Karpas-422 (cell line): ENCODE data around the gene PPM1L. TPM values are rescaled to one million over a fixed set of nuclear protein-coding genes. Genes with fewer than 3 reads are reported as not detected.
A peak's percentile ranks its signal among the peaks of the same experiment; 100 is the strongest.
"Not testable (repeated sequence)": the region's sequence is repeated elsewhere in the genome, so short reads cannot be mapped to it uniquely, and the experiment has no call there.

Experiments used
- DNase-seq: peaks from one replicate; pipeline ENCODE4 v3.0.0-alpha.2; 2015
- H2AFZ ChIP-seq: fragments of 200-600 bp; sonication (generic); 2 replicates; pipeline ENCODE4 v1.6.1; 2014; ENCODE audit warnings: antibody characterized with exemption, low read length, mixed read lengths
- H3K27ac ChIP-seq: fragments of 200-600 bp; sonication (generic); 2 replicates; pipeline ENCODE4 v1.5.1; 2014; ENCODE audit warnings: mild to moderate bottlenecking, low read length, moderate library complexity
- H3K27me3 ChIP-seq: fragments of 200-600 bp; sonication (generic); 2 replicates; pipeline ENCODE4 v1.6.1; 2014; ENCODE audit warnings: low read length, mixed read lengths
- H3K36me3 ChIP-seq: fragments of 200-600 bp; sonication (generic); 2 replicates; pipeline ENCODE4 v1.6.1; 2014; ENCODE audit warnings: low read length, mixed read lengths; ENCODE audit not compliant: insufficient read depth
- H3K4me1 ChIP-seq: fragments of 200-600 bp; sonication (generic); 2 replicates; pipeline ENCODE4 v1.6.1; 2014; ENCODE audit warnings: mild to moderate bottlenecking, low read length, mixed read lengths
- H3K4me2 ChIP-seq: fragments of 200-600 bp; sonication (generic); 2 replicates; pipeline ENCODE4 v1.6.1; 2014; ENCODE audit warnings: low read length, low read depth, mild to moderate bottlenecking; ENCODE audit not compliant: poor library complexity, severe bottlenecking
- H3K4me3 ChIP-seq: fragments of 200-600 bp; sonication (generic); 2 replicates; pipeline ENCODE4 v1.5.1; 2014; ENCODE audit warnings: mild to moderate bottlenecking, antibody characterized with exemption, low read length, mixed read lengths
- H3K79me2 ChIP-seq: fragments of 200-600 bp; sonication (generic); 2 replicates; pipeline ENCODE4 v1.6.1; 2014; ENCODE audit warnings: mild to moderate bottlenecking, low read length, mixed read lengths
- H3K9ac ChIP-seq: fragments of 200-600 bp; sonication (generic); 2 replicates; pipeline ENCODE4 v1.6.0; 2014; ENCODE audit warnings: low read length
- H3K9me2 ChIP-seq: fragments of 200-600 bp; sonication (generic), shearing (Covaris generic); replicated peaks from 2 replicates; pipeline ENCODE4 v1.6.0; 2014; ENCODE audit warnings: mild to moderate bottlenecking, low read length, moderate library complexity; ENCODE audit not compliant: insufficient read depth
- H3K9me3 ChIP-seq: fragments of 300-700, 200-600 bp; sonication (generic); 2 replicates; pipeline ENCODE4 v1.6.1; 2014; ENCODE audit warnings: low read length, mixed read lengths
- H4K20me1 ChIP-seq: fragments of 200-600 bp; sonication (generic); 2 replicates; pipeline ENCODE4 v1.6.1; 2014; ENCODE audit warnings: mild to moderate bottlenecking, antibody characterized with exemption, low read length, low read depth; ENCODE audit not compliant: insufficient read depth
- total RNA-seq: library from RNA; depleted of rRNA; stranded (reverse); fragments of >200 nt; shearing (Covaris generic); gene quantifications from 2 replicates; pipeline ENCODE4 v1.2.3, GENCODE V29; 2014; ENCODE audit warnings: low replicate concordance

Gene PPM1L
- total RNA-seq, 1 experiment from 2014 or later: 1.8 TPM

- Histone ChIP-seq H3K9me3 (no peaks in the 10 kb centered on the region), H3K79me2 (no peaks in the 10 kb centered on the region), H4K20me1 (no peaks in the 10 kb centered on the region), H3K36me3 (no peaks in the 10 kb centered on the region), H3K27me3 (no peaks in the 10 kb centered on the region), H3K9me2 (no peaks in the 10 kb centered on the region), H3K27ac (no peak overlapping the region), H2AFZ (no peak overlapping the region), H3K9ac (no peak overlapping the region), H3K4me1 (no peaks in the 10 kb centered on the region), H3K4me2 (no peak overlapping the region), H3K4me3 (no peak overlapping the region)
- no peak for DNase-seq
Observed at GRCh38 chr3:161025911-161026310, 269.9 kb downstream of the PPM1L start.

- H3K9me3 ChIP-seq: no peaks in the 10 kb centered on the region
- H3K27ac ChIP-seq: no peak overlapping the region
- H3K4me3 ChIP-seq: no peak overlapping the region
- H3K9ac ChIP-seq: no peak overlapping the region
- no peaks in the 10 kb centered on the region for H3K79me2 ChIP-seq
- no peak overlapping the region for H2AFZ ChIP-seq
- no peaks in the 10 kb centered on the region for H3K27me3 ChIP-seq
- DNase-seq: peak; percentile 9
- H4K20me1 ChIP-seq: no peaks in the 10 kb centered on the region
- H3K36me3 ChIP-seq: no peaks in the 10 kb centered on the region
- H3K9me2 ChIP-seq: no peaks in the 10 kb centered on the region
- H3K4me1 ChIP-seq: no peaks in the 10 kb centered on the region
- H3K4me2 ChIP-seq: no peak overlapping the region
Observed at GRCh38 chr3:161026612-161027510, 270.8 kb downstream of the PPM1L start.

- no peaks in the 10 kb centered on the region for H3K9me2 ChIP-seq
- H3K4me3 ChIP-seq: no peak overlapping the region
- no peaks in the 10 kb centered on the region for H4K20me1 ChIP-seq
- no peak overlapping the region for H3K27ac ChIP-seq
- no peaks in the 10 kb centered on the region for H3K27me3 ChIP-seq
- no peak overlapping the region for H3K9ac ChIP-seq
- no peaks in the 10 kb centered on the region for H3K36me3 ChIP-seq
- no peak overlapping the region for H2AFZ ChIP-seq
- H3K4me2 ChIP-seq: no peak overlapping the region
- no peak for DNase-seq
- no peaks in the 10 kb centered on the region for H3K79me2 ChIP-seq
- H3K9me3 ChIP-seq: no peaks in the 10 kb centered on the region
- no peaks in the 10 kb centered on the region for H3K4me1 ChIP-seq
Observed at GRCh38 chr3:161028555-161029153, 272.6 kb downstream of the PPM1L start.

- Histone ChIP-seq H3K27me3 (no peaks in the 10 kb centered on the region), H3K4me2 (no peak overlapping the region), H3K4me1 (no peaks in the 10 kb centered on the region), H3K9me2 (no peaks in the 10 kb centered on the region), H4K20me1 (no peaks in the 10 kb centered on the region), H2AFZ (no peak overlapping the region), H3K4me3 (no peak overlapping the region), H3K27ac (no peak overlapping the region), H3K9ac (no peak overlapping the region), H3K36me3 (no peaks in the 10 kb centered on the region), H3K9me3 (no peaks in the 10 kb centered on the region), H3K79me2 (no peaks in the 10 kb centered on the region)
- DNase-seq: no peak
Observed at GRCh38 chr3:161031134-161031533, 275.1 kb downstream of the PPM1L start.

DNA sequence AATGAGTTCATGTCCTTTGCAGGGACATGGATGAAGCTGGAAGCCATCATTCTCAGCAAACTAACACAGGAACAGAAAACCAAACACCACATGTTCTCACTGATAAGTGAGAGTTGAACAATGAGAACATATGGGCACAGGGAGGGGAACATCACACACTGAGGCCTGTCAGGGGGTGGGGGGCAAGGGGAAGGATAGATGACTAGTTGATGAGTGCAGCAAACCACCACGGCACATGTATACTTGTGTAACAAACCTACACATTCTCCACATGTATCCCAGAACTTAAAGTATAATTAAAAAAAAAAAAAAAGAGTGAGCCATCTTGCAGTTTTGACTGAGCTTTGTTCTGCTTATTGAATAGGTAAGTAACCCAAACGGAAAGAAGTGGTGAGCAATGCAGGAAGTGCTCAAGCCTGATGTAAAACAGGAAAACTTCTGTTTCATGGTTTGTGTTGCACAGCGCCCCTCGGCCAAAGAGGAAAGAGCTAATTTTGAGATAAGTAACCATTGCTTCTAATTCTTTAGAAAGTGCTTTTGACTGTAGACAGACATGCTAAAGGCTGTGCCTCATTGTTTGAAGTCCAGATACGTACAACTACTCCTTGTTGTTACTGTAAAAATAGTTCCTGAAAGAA, 279.0 kb downstream of the PPM1L start:
- H3K36me3 ChIP-seq, H3K27ac ChIP-seq, H3K27me3 ChIP-seq, H3K4me3 ChIP-seq, H3K9me2 ChIP-seq, DNase-seq, H4K20me1 ChIP-seq, H3K79me2 ChIP-seq, H3K9me3 ChIP-seq, H3K4me1 ChIP-seq, H3K4me2 ChIP-seq, H3K9ac ChIP-seq, H2AFZ ChIP-seq: not testable (repeated sequence)

DNA sequence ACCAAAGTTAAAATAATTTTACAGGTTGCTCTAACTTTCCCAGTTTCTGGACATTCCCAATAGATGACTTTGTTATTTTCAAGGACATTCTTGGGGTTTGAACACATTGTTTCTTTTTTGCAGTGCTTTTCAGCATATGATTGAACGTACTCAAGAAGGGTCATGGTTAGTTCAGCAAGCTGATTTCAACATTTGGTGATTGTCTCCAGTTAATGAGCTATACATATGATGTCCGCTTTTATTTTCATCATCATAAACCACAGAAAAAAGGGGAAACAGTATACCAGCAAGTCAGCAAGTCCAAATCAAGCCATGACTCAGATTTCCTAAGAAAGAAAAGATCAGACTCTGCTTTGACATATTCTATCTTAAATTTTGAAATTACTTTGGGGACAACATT, 279.7 kb downstream of the PPM1L start:
- Histone ChIP-seq H3K79me2 (no peaks in the 10 kb centered on the region), H4K20me1 (no peaks in the 10 kb centered on the region), H3K9ac (no peak overlapping the region), H3K9me2 (no peaks in the 10 kb centered on the region), H3K27me3 (no peaks in the 10 kb centered on the region), H3K4me3 (no peak overlapping the region), H2AFZ (no peak overlapping the region), H3K27ac (no peak overlapping the region), H3K9me3 (no peaks in the 10 kb centered on the region), H3K36me3 (no peaks in the 10 kb centered on the region), H3K4me2 (no peak overlapping the region), H3K4me1 (no peaks in the 10 kb centered on the region)
- no peak for DNase-seq

- Histone ChIP-seq H3K4me2 (no peak overlapping the region), H3K27me3 (no peaks in the 10 kb centered on the region), H3K9me3 (no peaks in the 10 kb centered on the region), H3K36me3 (no peaks in the 10 kb centered on the region), H3K4me3 (no peak overlapping the region), H3K9ac (no peak overlapping the region), H3K79me2 (no peaks in the 10 kb centered on the region), H3K9me2 (no peaks in the 10 kb centered on the region), H3K4me1 (no peaks in the 10 kb centered on the region), H4K20me1 (no peaks in the 10 kb centered on the region), H2AFZ (no peak overlapping the region), H3K27ac (no peak overlapping the region)
- no peak for DNase-seq
Observed at GRCh38 chr3:161038725-161039124, 282.7 kb downstream of the PPM1L start.

DNA sequence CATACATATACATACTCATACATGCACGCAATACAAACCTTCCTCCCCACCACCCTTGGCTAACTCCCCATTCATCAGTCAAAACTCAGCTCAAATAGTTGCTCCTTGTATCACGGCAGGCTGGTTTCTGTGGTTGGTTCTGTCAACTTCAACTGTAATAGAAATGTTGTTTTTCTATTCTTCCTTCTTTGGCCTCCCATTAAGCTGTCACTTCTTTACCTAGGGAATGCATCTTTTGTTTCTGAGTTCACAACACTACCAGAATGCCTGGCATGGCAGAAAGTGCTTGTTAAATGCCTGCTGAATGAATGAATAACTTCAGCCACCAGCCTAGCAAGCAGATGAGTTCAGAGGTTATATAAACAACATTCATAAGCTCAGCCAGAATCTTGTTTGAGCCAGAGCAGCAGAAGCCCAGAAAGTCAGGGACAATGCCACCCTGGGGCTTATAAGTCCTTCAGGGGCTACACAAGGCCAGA, 286.0 kb downstream of the PPM1L start:
- H3K9ac ChIP-seq: no peak overlapping the region
- H3K27ac ChIP-seq: no peak overlapping the region
- H4K20me1 ChIP-seq: no peaks in the 10 kb centered on the region
- no peaks in the 10 kb centered on the region for H3K79me2 ChIP-seq
- no peaks in the 10 kb centered on the region for H3K9me2 ChIP-seq
- no peak overlapping the region for H3K4me3 ChIP-seq
- no peaks in the 10 kb centered on the region for H3K27me3 ChIP-seq
- no peak overlapping the region for H3K4me2 ChIP-seq
- no peaks in the 10 kb centered on the region for H3K36me3 ChIP-seq
- DNase-seq: no peak
- H3K9me3 ChIP-seq: no peaks in the 10 kb centered on the region
- H3K4me1 ChIP-seq: no peaks in the 10 kb centered on the region
- H2AFZ ChIP-seq: no peak overlapping the region
